ENCODE data around the gene FGFRL1. TPM values are rescaled to one million over a fixed set of nuclear protein-coding genes. Genes with fewer than 3 reads are reported as not detected.

Gene FGFRL1
- total RNA-seq (10 to 100 TPM; 11.2 to 39.2 TPM), polyA plus RNA-seq (ENCODE audit: insufficient read length in 2 of 2) (10 to 100 TPM; 27.5 to 43.7 TPM)
- long read RNA-seq, donor 1, partial matches to known transcripts: 39 of 41 reads
- long read RNA-seq, donor 1, other reads (novel, unspliced or antisense): 0 of 41 reads
- long read RNA-seq, donor 2, partial matches to known transcripts: 0 of 4 reads
- long read RNA-seq, donor 2, other reads (novel, unspliced or antisense): 0 of 4 reads
- long read RNA-seq, donor 3, partial matches to known transcripts: 0 of 1 reads
- long read RNA-seq, donor 3, other reads (novel, unspliced or antisense): 0 of 1 reads
- long read RNA-seq, donor 4, partial matches to known transcripts: 0 of 2 reads
- long read RNA-seq, donor 4, other reads (novel, unspliced or antisense): 0 of 2 reads

DNA sequence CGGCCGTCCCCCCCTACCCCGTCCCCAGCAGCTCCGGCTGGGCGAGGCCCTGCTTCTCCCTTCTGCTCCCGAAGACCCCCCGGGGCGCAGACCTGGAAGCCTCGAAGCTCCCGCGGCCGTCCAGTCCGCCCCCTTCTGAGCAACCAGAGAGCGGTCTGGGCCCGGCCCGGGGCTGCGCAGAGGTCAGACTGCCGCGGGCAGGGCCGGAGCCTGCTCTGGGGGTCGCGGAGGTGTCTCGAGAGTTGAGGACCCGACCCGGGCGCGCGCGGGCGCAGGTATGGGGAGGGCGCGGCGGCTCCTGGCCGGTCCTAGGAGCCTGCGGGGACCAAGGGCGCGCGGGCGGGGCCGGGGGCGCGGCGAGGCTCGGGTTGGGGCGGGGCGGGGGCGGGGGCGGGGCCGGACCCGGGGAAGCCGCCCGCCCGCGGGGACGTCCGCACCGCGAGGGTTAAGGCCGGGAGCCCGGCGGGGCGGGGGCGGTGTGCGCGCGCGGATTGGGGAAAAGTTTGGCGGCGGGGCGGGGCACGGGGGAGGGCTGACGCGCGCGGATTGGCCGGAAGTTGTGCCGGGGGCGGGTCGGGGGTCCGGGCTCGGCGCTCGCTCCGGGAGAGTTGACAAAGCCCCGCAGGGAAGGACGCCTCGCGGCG, at the start of gene FGFRL1:
Gene FGFRL1, plus strand, starts transcription at position 605 of the 644 bp plus-strand sequence. CDS start 860 bp downstream, outside the sequence.
- H3K9me3 ChIP-seq (ENCODE audit: control insufficient read depth, insufficient read depth, low read length): no peaks in the 10 kb centered on the region
- H3K27ac ChIP-seq (ENCODE audit: low read depth, low read length): no peak within 1 kb of the TSS
- DNase-seq (ENCODE audit: low read depth in 4 of 6, low spot score in 6 of 6): peak in 3 of 6 donors; percentile 66 to 91 (median 74)
- peaks cover 26% of the 10 kb centered on the region for H3K27me3 ChIP-seq (ENCODE audit: control insufficient read depth, insufficient read depth, low read length)
- H3K4me3 ChIP-seq (ENCODE audit: low read depth, low read length): peak within 1 kb of the TSS; percentile 45
- WGBS (ENCODE audit: insufficient coverage): under 1% methylated on average over 85 of the region's 89 CpGs
- H3K36me3 ChIP-seq (ENCODE audit: control insufficient read depth, insufficient read depth, low read length): peaks cover 29% of the 10 kb centered on the region
- peaks cover 65% of the 10 kb centered on the region for H3K4me1 ChIP-seq (ENCODE audit: control insufficient read depth, insufficient read depth, low read length)

GRCh38 chr4:962231-963208, 48.9 kb upstream of the FGFRL1 start:
- no peak overlapping the region for H3K4me3 ChIP-seq (ENCODE audit: low read depth, low read length)
- no peak overlapping the region for H3K27ac ChIP-seq (ENCODE audit: low read depth, low read length)
- no peaks in the 10 kb centered on the region for H3K27me3 ChIP-seq (ENCODE audit: control insufficient read depth, insufficient read depth, low read length)
- H3K9me3 ChIP-seq (ENCODE audit: control insufficient read depth, insufficient read depth, low read length): no peaks in the 10 kb centered on the region
- H3K4me1 ChIP-seq (ENCODE audit: control insufficient read depth, insufficient read depth, low read length): peaks cover 2% of the 10 kb centered on the region
- WGBS (ENCODE audit: insufficient coverage): 93% methylated on average over 54 of the region's 54 CpGs
- no peak for DNase-seq (ENCODE audit: low read depth in 4 of 6, low spot score in 6 of 6)
- H3K36me3 ChIP-seq (ENCODE audit: control insufficient read depth, insufficient read depth, low read length): peaks cover 100% of the 10 kb centered on the region

DNA sequence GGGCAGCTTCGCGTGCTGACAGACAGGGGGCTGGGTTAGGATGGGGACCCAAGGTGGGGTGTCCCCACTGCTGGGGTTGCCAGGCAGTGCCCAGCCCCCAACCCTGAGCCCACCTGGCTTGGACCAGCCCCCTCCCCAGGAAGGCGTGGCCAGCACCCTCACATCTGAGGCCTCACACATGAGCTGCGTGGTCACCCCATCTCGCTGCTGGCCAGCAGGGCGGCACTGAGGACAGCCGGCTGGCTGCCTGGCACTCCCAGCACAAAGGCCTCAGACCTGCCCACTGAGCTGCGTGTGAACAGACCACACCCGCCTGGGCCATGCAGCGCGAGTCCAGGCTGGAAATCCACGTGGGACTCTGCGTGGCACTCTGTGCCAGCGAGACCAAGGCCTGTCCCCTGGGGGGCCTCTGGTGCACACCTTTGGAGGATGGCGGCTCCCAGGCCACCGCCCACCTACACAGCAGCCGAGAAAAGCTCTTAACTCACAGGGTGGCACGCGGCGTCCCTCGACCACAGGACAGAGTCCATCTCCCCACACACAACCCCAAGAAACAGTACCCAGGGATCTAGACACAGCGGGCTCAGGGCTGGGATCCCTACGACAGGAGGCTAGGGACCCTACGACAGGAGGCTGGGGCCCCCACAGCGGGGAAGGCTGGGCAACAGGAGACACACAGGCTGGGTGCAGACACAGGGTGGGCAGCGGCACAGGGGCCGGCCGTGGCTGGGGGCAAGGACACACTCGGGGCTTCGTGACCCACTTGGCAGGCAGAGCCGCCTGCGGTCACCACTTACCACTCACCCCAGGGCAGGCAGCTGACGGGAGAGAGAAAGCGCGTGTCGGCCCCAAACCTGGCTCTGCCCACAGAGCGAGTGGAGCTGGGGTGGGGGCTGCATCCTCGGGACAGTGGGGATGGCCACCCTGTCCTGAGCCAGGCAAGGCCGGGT, 47.9 kb upstream of the FGFRL1 start:
- Histone ChIP-seq H3K27me3 (ENCODE audit: control insufficient read depth, insufficient read depth, low read length) (peaks cover 4% of the 10 kb centered on the region), H3K27ac (ENCODE audit: low read depth, low read length) (no peak overlapping the region), H3K4me3 (ENCODE audit: low read depth, low read length) (no peak overlapping the region), H3K36me3 (ENCODE audit: control insufficient read depth, insufficient read depth, low read length) (peaks cover 95% of the 10 kb centered on the region), H3K4me1 (ENCODE audit: control insufficient read depth, insufficient read depth, low read length) (peaks cover 11% of the 10 kb centered on the region), H3K9me3 (ENCODE audit: control insufficient read depth, insufficient read depth, low read length) (no peaks in the 10 kb centered on the region)
- 91% methylated on average over 35 of the region's 39 CpGs for WGBS (ENCODE audit: insufficient coverage)
- DNase-seq (ENCODE audit: low read depth in 4 of 6, low spot score in 6 of 6): no peak

DNA sequence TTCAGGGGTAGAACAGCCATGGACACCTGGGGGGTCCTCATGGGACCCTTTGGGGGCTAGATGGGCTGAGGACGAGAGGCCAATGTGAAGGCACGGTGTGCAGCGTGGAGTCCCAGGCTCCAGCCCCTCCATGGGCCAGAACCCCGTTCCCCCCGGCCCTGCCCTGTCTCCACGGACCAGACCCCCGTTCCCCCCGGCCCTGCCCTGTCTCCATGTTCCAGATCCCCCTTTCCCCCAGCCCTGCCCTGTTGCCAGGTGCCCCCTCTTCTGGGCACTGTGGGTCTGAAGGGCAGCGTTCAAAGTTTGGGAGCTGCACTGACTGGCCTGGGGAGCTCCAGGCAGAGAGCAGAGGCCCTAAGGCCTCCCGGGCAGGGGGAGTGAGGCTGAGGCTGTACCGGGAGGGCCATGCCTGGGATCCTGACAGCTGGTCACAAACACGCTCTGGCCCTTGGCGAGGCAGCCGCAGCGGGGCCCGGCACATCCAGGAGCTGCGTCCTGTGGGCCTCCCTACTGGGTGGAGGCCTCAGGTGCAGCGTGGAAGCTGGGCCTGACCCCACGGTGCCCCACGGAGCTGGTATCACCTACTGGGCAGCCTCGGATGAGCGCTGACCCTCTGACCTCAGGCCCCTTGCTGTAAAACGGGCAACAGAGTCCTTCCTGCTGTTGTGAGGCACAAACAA, 46.9 kb upstream of the FGFRL1 start:
- H3K36me3 ChIP-seq (ENCODE audit: control insufficient read depth, insufficient read depth, low read length): peaks cover 92% of the 10 kb centered on the region
- 84% methylated on average over 23 of the region's 23 CpGs for WGBS (ENCODE audit: insufficient coverage)
- DNase-seq (ENCODE audit: low read depth in 4 of 6, low spot score in 6 of 6): no peak
- H3K27ac ChIP-seq (ENCODE audit: low read depth, low read length): no peak overlapping the region
- H3K9me3 ChIP-seq (ENCODE audit: control insufficient read depth, insufficient read depth, low read length): no peaks in the 10 kb centered on the region
- H3K4me3 ChIP-seq (ENCODE audit: low read depth, low read length): no peak overlapping the region
- H3K4me1 ChIP-seq (ENCODE audit: control insufficient read depth, insufficient read depth, low read length): peaks cover 13% of the 10 kb centered on the region
- peaks cover 7% of the 10 kb centered on the region for H3K27me3 ChIP-seq (ENCODE audit: control insufficient read depth, insufficient read depth, low read length)

DNA sequence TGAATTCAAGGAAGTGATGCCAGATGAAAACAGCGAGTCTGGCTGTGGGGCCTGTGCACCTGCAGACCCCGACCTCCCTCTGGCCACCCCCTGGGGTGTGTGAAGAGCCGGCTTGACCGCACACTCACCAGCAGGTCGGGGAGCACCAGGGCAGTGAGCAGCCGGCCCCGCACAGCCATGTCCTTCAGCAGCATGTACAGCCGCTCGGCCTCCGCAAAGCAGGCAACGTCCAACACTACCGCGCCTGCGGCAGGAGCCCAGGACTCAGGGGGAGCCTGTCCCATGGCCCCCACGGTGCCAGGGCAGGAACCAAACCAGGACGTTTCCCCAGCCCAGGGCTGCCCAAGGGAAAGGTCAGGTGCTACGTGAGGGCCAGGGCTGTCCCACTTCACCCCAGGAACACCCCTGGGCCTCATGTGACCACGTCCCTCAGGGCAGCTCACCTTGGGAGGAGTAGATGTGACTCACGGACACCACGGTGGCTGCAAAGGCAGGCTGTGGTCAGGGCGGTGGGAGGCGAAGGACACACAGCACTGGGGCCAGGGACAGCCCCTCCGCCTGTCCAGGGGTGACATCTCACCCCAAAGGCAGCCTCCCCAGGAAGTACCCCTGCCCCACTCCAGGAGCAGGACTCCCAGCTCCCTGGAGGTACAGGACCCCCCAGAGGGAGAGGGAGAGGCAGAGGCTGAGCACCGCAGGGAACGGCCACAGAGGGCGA, 46.2 kb upstream of the FGFRL1 start:
- peaks cover 13% of the 10 kb centered on the region for H3K4me1 ChIP-seq (ENCODE audit: control insufficient read depth, insufficient read depth, low read length)
- H3K27me3 ChIP-seq (ENCODE audit: control insufficient read depth, insufficient read depth, low read length): peaks cover 7% of the 10 kb centered on the region
- no peak overlapping the region for H3K27ac ChIP-seq (ENCODE audit: low read depth, low read length)
- no peak for DNase-seq (ENCODE audit: low read depth in 4 of 6, low spot score in 6 of 6)
- H3K9me3 ChIP-seq (ENCODE audit: control insufficient read depth, insufficient read depth, low read length): no peaks in the 10 kb centered on the region
- peaks cover 90% of the 10 kb centered on the region for H3K36me3 ChIP-seq (ENCODE audit: control insufficient read depth, insufficient read depth, low read length)
- no peak overlapping the region for H3K4me3 ChIP-seq (ENCODE audit: low read depth, low read length)
- 88% methylated on average over 25 of the region's 26 CpGs for WGBS (ENCODE audit: insufficient coverage)

DNA sequence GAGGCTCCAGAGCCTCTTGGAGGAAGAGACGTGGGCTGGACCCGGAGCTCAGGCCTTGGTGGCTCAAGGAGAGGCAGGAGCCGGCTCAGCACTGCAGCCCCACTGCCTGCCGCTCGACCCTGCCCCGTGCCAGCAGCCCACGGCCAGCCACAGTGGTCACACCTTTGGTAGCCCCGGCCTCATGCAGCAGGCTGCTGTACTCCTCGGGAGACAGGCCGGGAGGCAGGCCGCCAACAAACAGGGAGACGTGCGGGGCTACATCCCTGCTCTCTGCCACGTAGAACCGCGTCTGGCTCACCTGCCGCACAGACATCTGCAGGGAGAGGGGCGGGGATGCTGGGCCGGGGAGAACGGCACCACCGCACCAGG, 45.7 kb upstream of the FGFRL1 start:
- Histone ChIP-seq H3K27ac (ENCODE audit: low read depth, low read length) (no peak overlapping the region), H3K36me3 (ENCODE audit: control insufficient read depth, insufficient read depth, low read length) (peaks cover 85% of the 10 kb centered on the region), H3K27me3 (ENCODE audit: control insufficient read depth, insufficient read depth, low read length) (peaks cover 7% of the 10 kb centered on the region), H3K4me1 (ENCODE audit: control insufficient read depth, insufficient read depth, low read length) (peaks cover 16% of the 10 kb centered on the region), H3K9me3 (ENCODE audit: control insufficient read depth, insufficient read depth, low read length) (no peaks in the 10 kb centered on the region), H3K4me3 (ENCODE audit: low read depth, low read length) (no peak overlapping the region)
- 87% methylated on average over 21 of the region's 21 CpGs for WGBS (ENCODE audit: insufficient coverage)
- DNase-seq (ENCODE audit: low read depth in 4 of 6, low spot score in 6 of 6): no peak

DNA sequence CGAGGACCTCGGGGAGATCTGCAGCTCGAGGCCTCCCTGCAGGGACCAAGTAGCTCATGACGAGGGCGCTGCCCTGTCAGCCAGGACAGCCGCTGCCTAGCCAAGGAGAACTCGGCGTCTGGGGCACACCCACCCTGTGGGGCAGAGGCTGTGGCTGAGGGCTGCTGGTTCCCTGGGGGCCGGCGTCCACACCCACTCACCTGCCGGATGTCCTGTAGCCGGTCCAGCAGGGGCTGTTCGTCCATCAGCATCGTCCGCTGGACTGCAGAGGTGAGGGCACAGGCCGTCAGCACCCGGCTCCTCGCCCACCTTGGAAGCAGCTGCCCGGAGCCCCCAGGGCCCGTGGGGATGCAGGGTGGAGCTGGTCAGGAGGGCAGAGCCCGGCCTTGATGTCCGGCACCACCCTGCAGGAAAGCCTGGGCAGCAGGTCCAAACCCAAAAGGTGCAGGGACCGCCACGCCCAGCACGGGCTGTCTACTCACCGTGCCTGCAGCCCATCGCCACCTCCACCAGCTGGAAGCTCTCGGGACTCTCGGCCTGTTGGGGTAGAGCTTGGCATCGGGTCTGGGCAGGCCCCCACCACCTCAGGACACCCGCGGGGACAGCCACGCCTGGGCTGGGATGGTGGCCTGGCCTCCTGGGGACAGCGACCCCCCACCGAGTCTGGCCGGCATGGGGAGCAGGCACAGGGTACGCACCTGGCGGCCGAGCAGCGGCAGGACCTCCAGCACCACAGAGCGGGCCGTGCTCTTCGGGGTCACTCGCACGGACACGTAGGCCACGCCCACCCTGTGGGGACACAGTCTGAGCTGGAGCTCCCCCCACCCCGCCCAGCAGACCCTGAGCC, 44.9 kb upstream of the FGFRL1 start:
- Histone ChIP-seq H3K4me3 (ENCODE audit: low read depth, low read length) (no peak overlapping the region), H3K27me3 (ENCODE audit: control insufficient read depth, insufficient read depth, low read length) (peaks cover 7% of the 10 kb centered on the region), H3K9me3 (ENCODE audit: control insufficient read depth, insufficient read depth, low read length) (no peaks in the 10 kb centered on the region), H3K27ac (ENCODE audit: low read depth, low read length) (no peak overlapping the region), H3K36me3 (ENCODE audit: control insufficient read depth, insufficient read depth, low read length) (peaks cover 85% of the 10 kb centered on the region), H3K4me1 (ENCODE audit: control insufficient read depth, insufficient read depth, low read length) (peaks cover 23% of the 10 kb centered on the region)
- 88% methylated on average over 44 of the region's 48 CpGs for WGBS (ENCODE audit: insufficient coverage)
- no peak for DNase-seq (ENCODE audit: low read depth in 4 of 6, low spot score in 6 of 6)
